Activated CD8-positive, alpha-beta memory T cell treated with anti-CD3 and anti-CD28 coated beads for 48 hours (primary cell): ENCODE measurements around the gene RAC2.

Source experiments
- DNase-seq, 3 experiments: peaks; one replicate each; pipeline ENCODE4 v3.0.0-alpha.2; 2020; ENCODE audit warnings: low read depth in 2 of 3, low spot score in 2 of 3

Gene RAC2

GRCh38 chr22:37244114-37244921 is at the start of gene RAC2:
RAC2 (minus strand) TSS chr22:37244269; CDS start chr22:37244148, 121 bp downstream.
- DNase-seq: peak in 2 of 3 experiments; percentile 69 to 87

- no peak for DNase-seq
Measured at GRCh38 chr22:37293172-37293571, 49.1 kb upstream of the RAC2 start.

GRCh38 chr22:37292641-37293040 is 48.6 kb upstream of the RAC2 start:
- no peak for DNase-seq

- DNase-seq: no peak
Measured at GRCh38 chr22:37291559-37292298, 47.7 kb upstream of the RAC2 start.

- DNase-seq: no peak
Measured at GRCh38 chr22:37290737-37291136, 46.7 kb upstream of the RAC2 start.

GRCh38 chr22:37289156-37289735 is 45.2 kb upstream of the RAC2 start:
- DNase-seq: no peak

GRCh38 chr22:37288521-37288920 is 44.5 kb upstream of the RAC2 start:
- DNase-seq: no peak

GRCh38 chr22:37287550-37287951 is 43.5 kb upstream of the RAC2 start:
- no peak for DNase-seq

GRCh38 chr22:37285937-37286336 is 41.9 kb upstream of the RAC2 start:
- DNase-seq: no peak

GRCh38 chr22:37284805-37285355 is 40.8 kb upstream of the RAC2 start:
- no peak for DNase-seq

- DNase-seq: no peak
Measured at GRCh38 chr22:37284126-37284804, 40.2 kb upstream of the RAC2 start.

- DNase-seq: no peak
Measured at GRCh38 chr22:37283393-37283937, 39.4 kb upstream of the RAC2 start.

GRCh38 chr22:37282385-37282677 is 38.3 kb upstream of the RAC2 start, which contains the start of gene CYTH4:
CYTH4 (plus strand) TSS chr22:37282508; CDS start chr22:37282570, 62 bp downstream.
- DNase-seq: peak in 1 of 3 experiments; percentile 48

- DNase-seq: no peak
Measured at GRCh38 chr22:37281646-37282384, 37.7 kb upstream of the RAC2 start.

GRCh38 chr22:37281195-37281594 is 37.1 kb upstream of the RAC2 start:
- DNase-seq: no peak

GRCh38 chr22:37280718-37281117 is 36.6 kb upstream of the RAC2 start:
- no peak for DNase-seq

GRCh38 chr22:37279331-37280181 is 35.5 kb upstream of the RAC2 start:
- DNase-seq: no peak

- no peak for DNase-seq
Measured at GRCh38 chr22:37278261-37278660, 34.2 kb upstream of the RAC2 start.

- DNase-seq: no peak
Measured at GRCh38 chr22:37277384-37277783, 33.3 kb upstream of the RAC2 start.
